ENCODE data around the gene GRM1.

GRM1 gene

GRCh38 chr6:146282837-146283236 is 254.0 kb downstream of the GRM1 start:
- no peaks in the 10 kb centered on the region for H3F3A ChIP-seq (ENCODE audit: control insufficient read depth, insufficient read depth)
- no peaks in the 10 kb centered on the region for H3K4me1 ChIP-seq (ENCODE audit: control insufficient read depth, low read length)
- H3K27ac ChIP-seq (ENCODE audit: low read depth, low read length) = no peak overlapping the region
- no peaks in the 10 kb centered on the region for H3K9me2 ChIP-seq (replicated peaks; ENCODE audit: control insufficient read depth, low read length)
- TF ChIP-seq EZH2phosphoT487 (IDR thresholded peaks at IDR 0.05; ENCODE audit: borderline replicate concordance, low read length) (no peak), CTCF (IDR thresholded peaks at IDR 0.05; ENCODE audit: low read depth, low read length, poor library complexity, severe bottlenecking) (no peak)
- H4K20me1 ChIP-seq (ENCODE audit: control insufficient read depth, insufficient read depth, low read depth, low read length) = no peaks in the 10 kb centered on the region
- H3K4me3 ChIP-seq (ENCODE audit: low read length) = no peak overlapping the region
- no peak overlapping the region for H3K4me2 ChIP-seq (ENCODE audit: low read length)
- H3K9me3 ChIP-seq (ENCODE audit: control insufficient read depth, insufficient read depth, low read length) = no peaks in the 10 kb centered on the region
- H3K36me3 ChIP-seq (ENCODE audit: control insufficient read depth, low read length) = no peaks in the 10 kb centered on the region
- no peaks in the 10 kb centered on the region for H3K79me2 ChIP-seq (ENCODE audit: control insufficient read depth, low read length)
- H3K27me3 ChIP-seq (ENCODE audit: control insufficient read depth, low read length) = 0 out of 2 replicates have a peak, but pooled peaks cover 7% of the 10 kb centered on the region

GRCh38 chr6:146284311-146284710 is 255.4 kb downstream of the GRM1 start:
- no peak for TF ChIP-seq EZH2phosphoT487 (IDR thresholded peaks at IDR 0.05; ENCODE audit: borderline replicate concordance, low read length)
- no peak for TF ChIP-seq CTCF (IDR thresholded peaks at IDR 0.05; ENCODE audit: low read depth, low read length, poor library complexity, severe bottlenecking)
- Histone ChIP-seq H3K27ac (ENCODE audit: low read depth, low read length) (no peak overlapping the region), H3K9me2 (replicated peaks; ENCODE audit: control insufficient read depth, low read length) (no peaks in the 10 kb centered on the region), H3K79me2 (ENCODE audit: control insufficient read depth, low read length) (no peaks in the 10 kb centered on the region), H3K27me3 (ENCODE audit: control insufficient read depth, low read length) (0 out of 2 replicates have a peak, but pooled peaks cover 7% of the 10 kb centered on the region), H3K9me3 (ENCODE audit: control insufficient read depth, insufficient read depth, low read length) (no peaks in the 10 kb centered on the region), H3K4me2 (ENCODE audit: low read length) (no peak overlapping the region), H3K4me1 (ENCODE audit: control insufficient read depth, low read length) (no peaks in the 10 kb centered on the region), H3K36me3 (ENCODE audit: control insufficient read depth, low read length) (no peaks in the 10 kb centered on the region), H3K4me3 (ENCODE audit: low read length) (no peak overlapping the region), H4K20me1 (ENCODE audit: control insufficient read depth, insufficient read depth, low read depth, low read length) (no peaks in the 10 kb centered on the region), H3F3A (ENCODE audit: control insufficient read depth, insufficient read depth) (no peaks in the 10 kb centered on the region)

GRCh38 chr6:146286961-146287360 is 258.1 kb downstream of the GRM1 start:
- Histone ChIP-seq H3K4me2 (ENCODE audit: low read length) (no peak overlapping the region), H3K27me3 (ENCODE audit: control insufficient read depth, low read length) (no peaks in the 10 kb centered on the region), H3K27ac (ENCODE audit: low read depth, low read length) (no peak overlapping the region), H3K4me3 (ENCODE audit: low read length) (no peak overlapping the region), H3K9me2 (replicated peaks; ENCODE audit: control insufficient read depth, low read length) (no peaks in the 10 kb centered on the region), H3K9me3 (ENCODE audit: control insufficient read depth, insufficient read depth, low read length) (no peaks in the 10 kb centered on the region), H3K79me2 (ENCODE audit: control insufficient read depth, low read length) (no peaks in the 10 kb centered on the region), H3K36me3 (ENCODE audit: control insufficient read depth, low read length) (no peaks in the 10 kb centered on the region), H3K4me1 (ENCODE audit: control insufficient read depth, low read length) (no peaks in the 10 kb centered on the region), H4K20me1 (ENCODE audit: control insufficient read depth, insufficient read depth, low read depth, low read length) (no peaks in the 10 kb centered on the region), H3F3A (ENCODE audit: control insufficient read depth, insufficient read depth) (no peaks in the 10 kb centered on the region)
- TF ChIP-seq CTCF (IDR thresholded peaks at IDR 0.05; ENCODE audit: low read depth, low read length, poor library complexity, severe bottlenecking) = no peak
- no peak for TF ChIP-seq EZH2phosphoT487 (IDR thresholded peaks at IDR 0.05; ENCODE audit: borderline replicate concordance, low read length)

Data from DOHH2 (cell line).